GM12874 (cell line): ENCODE measurements around the gene CNTFR.

Experiments used
- CTCF ChIP-seq: IDR thresholded peaks from 2 replicates; pipeline ENCODE4 v1.5.1; 2011; ENCODE audit warnings: low read depth, mild to moderate bottlenecking, control low read depth, low read length, moderate library complexity; ENCODE audit not compliant: insufficient read depth

Gene CNTFR

DNA sequence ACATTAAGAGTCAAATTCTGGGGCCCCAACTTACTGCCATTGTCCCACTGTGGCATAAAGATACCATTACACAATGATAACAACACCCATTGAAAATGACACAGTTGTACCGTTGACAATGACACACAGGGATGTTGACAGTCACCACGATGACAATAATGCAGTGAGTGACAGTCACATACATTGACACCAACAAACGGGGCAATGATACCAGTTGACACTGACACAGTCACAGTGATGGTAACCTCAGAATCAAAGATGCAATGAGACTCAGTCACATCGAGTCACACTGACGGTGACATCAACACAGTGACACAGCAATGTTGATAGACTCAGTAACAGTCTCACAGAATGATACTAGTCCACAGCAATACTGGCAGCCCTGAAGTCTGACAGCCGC lies 16.9 kb downstream of the CNTFR start:
- TF ChIP-seq CTCF, result no peak

GRCh38 chr9:34572092-34572491 lies 17.4 kb downstream of the CNTFR start:
- no peak for TF ChIP-seq CTCF

GRCh38 chr9:34571481-34571810 lies 18.1 kb downstream of the CNTFR start:
- TF ChIP-seq CTCF, result no peak

DNA sequence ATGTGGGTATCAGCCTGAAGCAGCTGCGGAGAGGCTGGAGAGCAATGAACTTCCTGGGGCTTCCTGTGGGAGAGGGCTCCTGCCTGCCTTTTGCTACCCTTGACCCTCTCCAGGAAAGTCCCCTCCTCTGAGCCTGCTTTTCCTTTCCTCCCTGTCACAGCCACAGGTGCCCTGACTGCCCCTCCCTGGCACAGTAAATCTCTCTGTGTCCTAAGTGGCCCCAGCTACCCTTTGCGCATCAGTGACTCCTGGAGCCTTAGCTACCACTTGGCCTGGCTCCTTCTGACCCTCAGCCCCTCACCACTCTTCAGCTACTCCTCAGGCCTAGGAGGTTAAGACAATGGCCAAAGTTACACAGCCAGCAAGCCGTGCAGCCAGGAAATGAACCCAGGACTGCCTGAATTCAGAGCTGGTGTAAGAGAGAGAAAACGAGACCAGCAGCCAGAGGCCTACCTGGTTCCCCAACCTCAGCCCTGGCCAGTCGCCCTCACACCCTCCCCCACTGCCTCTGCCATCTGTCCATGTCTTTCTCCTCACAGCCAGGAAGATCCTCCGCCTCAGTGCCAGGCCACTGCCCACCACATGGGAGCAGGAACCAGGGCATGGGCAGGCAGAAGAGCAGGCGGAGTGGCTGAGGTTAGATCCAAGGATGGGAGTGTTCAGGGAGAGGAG lies 18.6 kb downstream of the CNTFR start:
- TF ChIP-seq CTCF, result no peak

DNA sequence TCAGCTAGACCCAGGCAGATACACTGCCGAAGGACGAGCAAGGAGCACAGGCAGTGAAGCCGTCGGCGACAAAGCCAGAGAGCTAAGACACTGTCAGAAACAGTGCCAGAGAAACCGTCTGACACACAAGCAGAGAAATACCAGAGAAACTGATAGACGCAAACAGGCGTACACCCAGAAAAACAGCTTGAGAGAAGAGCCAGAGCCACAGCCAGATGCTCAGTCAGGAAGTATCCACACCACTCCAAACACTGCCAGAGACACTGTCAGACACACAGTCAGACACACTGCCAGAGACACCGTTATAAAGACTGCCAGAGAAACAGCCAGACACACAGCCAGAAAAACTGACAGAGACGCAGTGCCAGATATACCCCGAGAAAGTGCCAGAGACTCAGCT lies 19.1 kb downstream of the CNTFR start:
- no peak for TF ChIP-seq CTCF

GRCh38 chr9:34568774-34569173 lies 20.8 kb downstream of the CNTFR start:
- TF ChIP-seq CTCF, result no peak

DNA sequence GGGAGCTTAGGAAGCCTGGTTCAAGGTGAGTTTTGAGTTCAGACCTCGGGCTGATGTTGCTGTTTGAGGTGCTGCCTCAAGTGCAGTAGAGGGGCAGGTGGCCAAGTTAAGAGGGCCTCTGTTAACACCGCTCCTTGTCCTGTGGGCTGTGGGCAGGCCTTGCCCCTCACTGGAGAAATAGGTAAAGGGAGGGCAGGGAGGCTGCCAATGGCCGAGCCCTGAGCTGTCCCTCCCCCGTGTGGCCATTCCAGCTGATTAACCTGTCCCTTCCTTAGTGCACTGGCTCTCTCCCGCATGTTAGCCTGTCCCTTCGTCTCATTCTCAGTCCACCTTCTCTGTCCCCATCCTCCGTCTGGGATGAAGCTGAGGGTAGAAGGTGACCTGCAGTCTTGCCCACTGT lies 21.4 kb downstream of the CNTFR start:
- no peak for TF ChIP-seq CTCF
